ENCODE data around the gene STOX2.

STOX2 gene

DNA sequence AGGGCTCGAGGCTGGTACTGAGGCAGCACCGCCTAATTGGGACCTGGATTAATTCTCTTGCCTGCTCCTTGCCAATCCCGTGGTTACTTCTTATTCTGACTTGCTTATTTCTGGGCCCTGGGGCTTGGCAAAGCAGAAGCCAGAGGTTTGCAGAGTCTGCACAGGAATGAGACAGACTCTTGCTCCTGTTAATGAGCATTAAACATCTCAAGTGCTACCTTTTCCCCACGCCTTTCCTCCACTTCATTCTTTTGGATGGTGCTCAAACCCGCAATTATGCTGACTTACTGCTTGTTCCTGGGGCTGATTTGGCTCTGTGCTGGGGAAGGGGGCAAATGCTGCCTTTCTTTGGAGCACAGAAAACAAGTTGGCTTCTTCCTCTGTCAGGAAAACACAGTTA lies 16.5 kb upstream of the STOX2 start:
- TF ChIP-seq, protein P1, sequence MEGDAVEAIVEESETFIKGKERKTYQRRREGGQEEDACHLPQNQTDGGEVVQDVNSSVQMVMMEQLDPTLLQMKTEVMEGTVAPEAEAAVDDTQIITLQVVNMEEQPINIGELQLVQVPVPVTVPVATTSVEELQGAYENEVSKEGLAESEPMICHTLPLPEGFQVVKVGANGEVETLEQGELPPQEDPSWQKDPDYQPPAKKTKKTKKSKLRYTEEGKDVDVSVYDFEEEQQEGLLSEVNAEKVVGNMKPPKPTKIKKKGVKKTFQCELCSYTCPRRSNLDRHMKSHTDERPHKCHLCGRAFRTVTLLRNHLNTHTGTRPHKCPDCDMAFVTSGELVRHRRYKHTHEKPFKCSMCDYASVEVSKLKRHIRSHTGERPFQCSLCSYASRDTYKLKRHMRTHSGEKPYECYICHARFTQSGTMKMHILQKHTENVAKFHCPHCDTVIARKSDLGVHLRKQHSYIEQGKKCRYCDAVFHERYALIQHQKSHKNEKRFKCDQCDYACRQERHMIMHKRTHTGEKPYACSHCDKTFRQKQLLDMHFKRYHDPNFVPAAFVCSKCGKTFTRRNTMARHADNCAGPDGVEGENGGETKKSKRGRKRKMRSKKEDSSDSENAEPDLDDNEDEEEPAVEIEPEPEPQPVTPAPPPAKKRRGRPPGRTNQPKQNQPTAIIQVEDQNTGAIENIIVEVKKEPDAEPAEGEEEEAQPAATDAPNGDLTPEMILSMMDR (IDR thresholded peaks at IDR 0.05; ENCODE audit: insufficient read depth, low read depth, low read length, missing control alignments), result no peak
- no peak for DNase-seq (ENCODE audit: low read depth)
- no peak overlapping the region for H3K4me3 ChIP-seq (ENCODE audit: low read depth, low read length)

DNA sequence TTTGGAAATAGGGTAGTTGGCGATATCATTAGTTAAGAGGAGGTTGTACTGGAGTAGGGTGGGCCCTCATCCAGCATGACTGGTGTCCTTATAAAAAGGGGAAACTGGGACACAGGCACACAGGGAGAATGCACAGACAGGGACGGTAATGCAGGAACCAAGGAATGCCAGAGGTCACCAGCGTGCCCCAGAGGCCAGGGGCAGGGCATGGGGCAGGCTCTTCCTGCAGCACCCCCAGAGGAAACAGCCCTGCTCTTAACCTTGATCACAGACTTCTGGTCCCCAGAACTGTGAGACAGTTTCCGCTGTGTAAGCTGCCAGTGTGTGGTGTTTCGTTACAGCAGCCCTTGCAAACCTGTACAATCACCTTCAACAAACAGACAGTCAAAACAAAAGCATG lies 15.9 kb upstream of the STOX2 start:
- no peak for DNase-seq (ENCODE audit: low read depth)
- TF ChIP-seq, protein P1 (IDR thresholded peaks at IDR 0.05; ENCODE audit: insufficient read depth, low read depth, low read length, missing control alignments), result no peak
- H3K4me3 ChIP-seq (ENCODE audit: low read depth, low read length), result no peak overlapping the region

DNA sequence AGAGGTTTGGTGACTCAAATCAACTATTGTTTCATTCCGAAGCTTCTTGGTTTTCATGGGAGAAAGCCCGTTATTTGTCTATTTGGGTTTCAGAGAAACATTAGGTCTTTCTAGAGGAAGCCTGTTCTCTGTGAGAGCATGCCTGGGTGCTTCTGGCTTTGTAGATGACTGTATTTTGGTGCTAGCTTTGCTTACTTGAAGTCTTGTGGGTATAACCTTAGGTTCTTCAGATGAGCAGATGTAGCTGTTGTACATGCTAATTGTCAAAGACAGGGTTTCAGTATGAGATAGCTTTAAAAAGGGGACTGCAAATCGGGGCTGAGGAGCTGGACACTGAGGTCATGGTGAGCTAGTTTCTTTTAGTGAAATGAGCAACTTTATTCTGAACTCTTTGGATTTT lies 7.9 kb upstream of the STOX2 start:
- H3K4me3 ChIP-seq (ENCODE audit: low read depth, low read length), result no peak overlapping the region
- DNase-seq (ENCODE audit: low read depth), result no peak
- TF ChIP-seq, protein P1 (IDR thresholded peaks at IDR 0.05; ENCODE audit: insufficient read depth, low read depth, low read length, missing control alignments), result no peak

DNA sequence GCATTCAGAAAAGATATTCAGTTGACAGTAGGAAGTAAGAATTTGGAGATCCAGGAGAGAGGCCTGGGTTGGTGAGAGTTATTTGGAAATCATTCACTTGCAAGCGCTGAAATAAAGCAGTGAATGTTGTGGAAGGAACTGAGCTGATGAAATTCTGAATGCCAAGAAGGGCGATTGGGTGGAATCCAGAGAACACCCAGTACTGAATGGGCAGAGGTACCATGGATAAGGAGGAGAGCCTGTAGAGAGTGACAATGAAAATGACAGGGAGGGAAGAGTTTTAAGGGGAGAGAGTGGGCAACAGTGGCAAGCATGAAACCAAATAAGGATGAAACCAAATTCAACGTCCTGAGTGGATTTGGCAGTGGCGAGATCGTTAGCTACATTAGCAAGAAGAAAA lies 6.7 kb upstream of the STOX2 start:
- TF ChIP-seq, protein P1 (IDR thresholded peaks at IDR 0.05; ENCODE audit: insufficient read depth, low read depth, low read length, missing control alignments), result no peak
- H3K4me3 ChIP-seq (ENCODE audit: low read depth, low read length), result no peak overlapping the region
- no peak for DNase-seq (ENCODE audit: low read depth)

DNA sequence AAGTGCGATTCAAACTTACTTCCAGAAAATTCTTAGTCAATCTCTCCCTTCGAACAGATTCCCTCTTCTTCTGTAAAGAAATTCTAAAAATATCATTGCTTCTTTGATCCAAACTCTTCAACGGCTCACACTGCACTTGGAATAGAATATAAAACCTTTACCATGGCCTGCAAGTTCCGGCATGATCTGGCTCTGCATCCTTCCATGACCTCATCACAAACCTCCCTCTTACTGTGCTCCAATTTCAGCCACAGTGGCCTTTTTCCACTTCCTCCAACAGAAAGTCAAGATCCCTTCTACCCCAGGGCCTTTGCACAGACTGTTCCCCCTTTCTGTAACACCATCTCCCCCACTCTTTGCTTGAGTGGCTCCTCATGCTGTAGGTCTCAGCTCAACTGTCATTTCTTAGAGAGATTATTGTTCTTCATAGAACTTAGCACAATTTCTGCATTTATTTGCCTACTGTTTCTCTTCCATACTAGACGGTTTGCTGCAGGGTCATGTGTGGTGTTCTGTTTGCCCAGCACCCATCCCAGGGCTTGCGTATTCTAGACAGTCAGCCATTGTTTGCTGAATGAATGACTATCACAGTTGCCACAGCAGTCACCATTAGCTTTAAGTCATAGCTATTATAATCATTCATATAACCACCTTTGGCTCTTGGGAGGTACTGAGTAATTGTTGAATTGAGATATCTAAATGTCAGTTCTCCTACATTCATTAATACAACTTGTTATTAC lies 1.9 kb upstream of the STOX2 start:
- TF ChIP-seq, protein P1 (IDR thresholded peaks at IDR 0.05; ENCODE audit: insufficient read depth, low read depth, low read length, missing control alignments), result no peak
- no peak for DNase-seq (ENCODE audit: low read depth)
- no peak overlapping the region for H3K4me3 ChIP-seq (ENCODE audit: low read depth, low read length)

DNA sequence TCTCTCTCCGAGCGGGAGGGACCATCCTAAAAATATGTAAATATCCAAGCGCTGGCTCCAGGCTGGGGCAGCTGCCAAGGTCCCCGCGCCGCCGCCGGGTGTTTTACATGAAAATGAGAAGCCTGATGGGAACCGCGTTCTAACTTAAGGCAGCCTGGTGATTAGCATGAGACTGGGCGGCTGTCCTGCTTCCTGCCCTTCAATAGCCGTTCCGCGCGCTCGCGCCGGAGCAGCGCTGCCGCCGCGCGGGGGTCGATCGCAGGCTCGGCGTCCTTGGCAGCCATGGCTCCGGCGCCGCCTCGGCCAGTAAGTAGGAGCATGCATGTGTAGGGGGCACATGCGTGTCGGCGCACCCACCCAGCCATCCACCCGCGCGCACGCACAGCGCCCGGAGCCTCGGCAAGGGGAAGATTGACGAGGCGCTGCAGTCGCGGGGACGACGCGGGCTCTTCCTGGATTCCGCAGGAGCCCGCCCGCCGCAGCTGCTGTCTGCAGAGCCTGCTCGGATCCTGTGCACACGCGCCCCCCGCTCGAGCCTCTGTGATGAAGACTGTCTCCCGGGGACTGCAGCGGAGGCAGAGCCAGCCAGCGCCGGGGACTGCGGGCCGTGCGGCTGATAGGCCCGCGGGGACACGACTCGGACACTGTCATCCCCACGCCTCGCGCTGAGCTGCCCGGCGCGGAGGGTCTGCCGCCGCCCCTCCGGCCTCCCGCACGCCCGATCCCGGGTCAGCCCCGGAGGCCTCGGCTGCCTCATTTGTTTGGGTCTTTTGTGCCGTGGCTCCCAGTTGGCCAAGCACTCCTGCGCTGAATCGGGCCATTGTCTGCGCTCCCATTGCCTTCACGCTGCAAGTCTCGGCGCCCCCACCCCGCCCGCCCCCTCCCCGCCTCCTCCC lies 734 bp downstream of the STOX2 start:
- no peak overlapping the region for H3K4me3 ChIP-seq (ENCODE audit: low read depth, low read length)
- TF ChIP-seq, protein P1 (IDR thresholded peaks at IDR 0.05; ENCODE audit: insufficient read depth, low read depth, low read length, missing control alignments), result no peak
- DNase-seq (ENCODE audit: low read depth), result no peak
